RPMI7951 (cell line): Measurements from ENCODE around the gene KNDC1. TPM values are rescaled to one million over a fixed set of nuclear protein-coding genes. Genes with fewer than 3 reads are reported as not detected.

Experiments
- DNase-seq: peaks from one replicate; pipeline ENCODE4 v3.0.0-alpha.2; 2012; ENCODE audit warnings: low read depth
- total RNA-seq: library from RNA; depleted of rRNA; stranded (reverse); fragments of >200 nt; shearing (Covaris generic); gene quantifications from 2 replicates; pipeline ENCODE4 v1.2.3, GENCODE V29; 2014

The KNDC1 gene
- total RNA-seq, 1 experiment from 2014 or later: not detected

DNA sequence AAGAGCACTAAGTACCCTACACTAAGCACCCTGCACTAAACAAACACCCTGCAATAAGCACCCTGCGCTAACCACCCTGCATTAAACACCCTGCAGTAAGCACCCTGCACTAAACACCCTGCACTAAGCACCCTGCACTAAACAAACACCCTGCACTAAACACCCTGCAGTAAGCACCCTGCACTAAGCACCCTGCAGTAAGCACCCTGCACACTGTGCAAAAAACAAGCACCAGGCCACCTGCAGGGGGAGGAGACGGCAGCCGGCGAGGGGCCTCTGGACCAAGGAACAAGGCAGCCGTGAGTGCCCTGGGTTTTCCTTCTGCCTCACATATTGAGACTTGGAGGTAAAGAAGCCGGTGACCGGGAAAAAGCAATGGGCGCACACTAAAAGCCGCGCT, 30.2 kb downstream of the KNDC1 start:
- no peak for DNase-seq

DNA sequence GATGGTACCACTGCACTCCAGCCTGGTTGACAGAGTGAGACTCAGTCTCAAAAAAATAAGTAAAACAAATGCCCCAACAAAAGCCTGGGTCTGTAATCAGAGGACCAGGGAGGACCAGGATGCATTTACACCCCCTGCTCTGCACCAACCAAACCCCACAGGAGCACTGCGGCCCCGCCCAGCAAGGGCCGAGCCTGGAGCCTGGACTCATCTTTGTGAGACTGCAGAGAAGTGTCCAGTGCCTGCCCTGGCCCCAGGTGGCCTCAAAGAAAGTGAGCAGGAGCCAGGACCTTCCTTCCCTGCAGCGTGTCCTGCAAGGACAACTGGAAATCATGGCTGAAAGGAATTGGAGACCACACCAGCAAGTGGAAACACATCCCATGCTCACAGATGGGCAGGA, 31.6 kb downstream of the KNDC1 start:
- no peak for DNase-seq

DNA sequence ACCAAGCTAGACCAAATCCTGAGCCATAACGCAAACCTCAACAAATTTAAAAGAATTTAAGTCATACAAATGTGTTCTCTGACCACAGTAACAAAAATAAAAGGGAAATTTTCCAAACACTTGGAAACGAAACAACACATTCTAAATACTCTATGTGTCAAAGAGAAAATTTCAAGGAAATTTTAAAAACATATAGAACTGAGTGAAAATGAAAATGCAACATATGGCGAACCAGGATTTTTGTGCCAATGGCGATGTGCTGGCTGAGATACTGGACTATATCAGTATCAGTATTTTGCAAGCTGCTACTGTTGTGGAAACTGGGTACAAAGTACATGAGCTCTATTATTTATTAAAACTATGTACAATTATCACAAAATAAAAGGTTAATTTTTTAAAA, 34.1 kb downstream of the KNDC1 start:
- no peak for DNase-seq

DNA sequence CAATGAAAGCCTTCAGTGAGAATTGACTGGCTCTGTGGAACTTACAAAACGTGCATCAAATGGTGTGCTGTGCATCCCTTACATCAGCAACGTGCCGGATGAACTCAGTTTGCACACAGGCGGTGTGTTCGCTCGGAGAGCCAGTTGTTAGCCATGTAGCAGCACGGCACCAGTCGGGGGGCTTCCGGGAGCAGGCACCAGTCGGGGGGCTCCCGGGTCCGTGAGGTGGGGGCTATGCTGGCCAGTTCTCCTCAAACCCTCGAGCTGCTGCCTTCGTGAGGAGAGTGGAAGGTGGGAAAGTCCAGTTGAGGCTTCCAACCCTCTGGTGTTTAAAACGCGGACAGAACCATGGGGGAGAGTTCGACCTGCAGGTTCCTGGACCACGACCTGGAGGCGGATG, 35.1 kb downstream of the KNDC1 start:
- DNase-seq: no peak

DNA sequence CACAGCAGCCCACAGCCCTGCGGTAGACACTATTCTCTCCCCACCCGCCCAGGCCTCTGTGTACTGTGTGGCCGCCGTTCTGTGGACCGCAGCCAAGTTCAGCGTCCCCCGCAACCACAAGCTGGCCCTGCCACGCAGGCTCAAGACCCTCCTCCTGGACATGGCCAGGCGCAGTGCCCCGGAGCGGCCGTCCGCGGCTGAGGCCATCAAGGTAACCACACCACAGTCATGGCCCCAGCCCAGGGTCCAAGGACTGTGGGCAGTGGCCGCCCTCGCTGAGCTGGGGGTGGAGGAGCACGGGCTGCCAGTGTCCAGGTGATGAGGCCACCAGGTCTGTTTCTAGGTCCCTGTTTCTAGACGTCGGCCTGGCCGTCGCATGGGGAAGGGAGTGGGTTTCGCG, 35.6 kb downstream of the KNDC1 start:
- no peak for DNase-seq

DNA sequence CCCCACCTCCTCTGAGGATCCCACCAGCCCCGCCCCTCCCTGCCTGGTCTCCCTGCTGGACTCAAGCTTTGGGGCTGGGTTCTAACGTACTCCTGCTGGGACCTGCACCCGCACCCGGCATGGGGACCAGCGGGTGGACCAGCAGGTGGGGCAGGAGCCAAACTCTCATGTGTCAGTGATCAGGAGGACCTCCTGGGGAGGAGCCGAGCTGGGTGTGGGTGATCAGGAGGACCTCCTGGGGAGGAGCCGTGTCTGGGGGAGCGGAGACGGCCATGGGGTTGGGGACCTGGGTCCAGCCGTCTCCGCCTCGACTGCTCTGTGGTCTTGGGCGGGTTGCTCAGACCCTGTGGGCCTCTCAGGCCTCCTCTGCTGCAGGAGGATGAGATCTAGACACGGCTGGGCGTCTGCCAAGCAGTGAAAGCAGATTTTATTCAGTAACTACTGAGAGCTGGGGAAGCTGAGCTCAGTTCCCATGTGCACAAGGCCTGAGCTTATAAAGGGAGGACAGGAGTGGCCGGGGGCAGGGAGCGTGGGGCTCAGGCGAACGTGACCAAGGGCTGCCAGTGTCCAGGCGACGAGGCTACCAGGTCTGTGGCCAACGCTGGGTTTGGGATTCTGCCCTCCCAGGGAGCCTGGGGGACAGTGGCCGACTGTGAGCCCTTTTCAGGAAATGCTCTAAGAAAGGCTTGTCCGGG, 36.3 kb downstream of the KNDC1 start:
- no peak for DNase-seq

DNA sequence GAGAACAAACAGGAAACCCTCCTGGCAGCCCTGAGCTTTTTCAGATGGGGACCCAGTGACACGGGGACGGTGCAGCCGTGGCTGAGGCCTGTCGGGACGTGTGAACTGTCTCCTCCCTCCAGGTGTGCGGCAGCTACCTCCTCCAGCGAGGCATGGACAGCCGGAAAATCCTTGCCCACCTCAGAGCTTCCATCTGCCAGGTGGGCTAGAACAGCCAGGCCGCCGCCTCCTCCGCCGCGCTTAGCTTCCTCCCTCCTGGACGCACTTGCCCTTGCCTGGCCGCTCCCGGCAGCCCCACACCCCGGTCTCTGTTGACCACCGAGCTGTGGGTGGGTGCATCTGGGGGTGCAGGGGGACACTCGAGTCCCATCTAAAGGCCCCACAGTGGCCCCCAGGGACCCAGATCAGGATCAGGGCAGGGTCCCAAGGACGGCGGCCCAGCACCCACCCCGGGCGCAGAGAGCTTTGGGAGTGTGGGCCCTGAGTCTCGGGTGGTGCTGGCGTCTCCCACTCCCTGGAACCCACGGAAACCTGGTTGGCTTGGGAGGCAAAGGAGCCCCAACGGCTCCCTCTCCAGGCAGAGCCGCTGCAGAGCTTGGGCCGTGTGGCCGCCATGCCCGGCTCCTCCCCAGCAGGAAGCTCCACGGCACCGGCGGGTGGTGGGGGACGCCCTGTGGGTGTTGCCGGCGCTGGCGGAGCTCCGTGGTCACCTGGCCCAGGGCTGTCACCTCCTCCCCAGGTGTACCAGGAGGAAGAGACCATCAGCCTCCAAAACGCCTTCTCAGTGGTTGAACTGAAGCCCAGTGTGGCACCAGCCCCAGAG, 37.1 kb downstream of the KNDC1 start:
- no peak for DNase-seq

DNA sequence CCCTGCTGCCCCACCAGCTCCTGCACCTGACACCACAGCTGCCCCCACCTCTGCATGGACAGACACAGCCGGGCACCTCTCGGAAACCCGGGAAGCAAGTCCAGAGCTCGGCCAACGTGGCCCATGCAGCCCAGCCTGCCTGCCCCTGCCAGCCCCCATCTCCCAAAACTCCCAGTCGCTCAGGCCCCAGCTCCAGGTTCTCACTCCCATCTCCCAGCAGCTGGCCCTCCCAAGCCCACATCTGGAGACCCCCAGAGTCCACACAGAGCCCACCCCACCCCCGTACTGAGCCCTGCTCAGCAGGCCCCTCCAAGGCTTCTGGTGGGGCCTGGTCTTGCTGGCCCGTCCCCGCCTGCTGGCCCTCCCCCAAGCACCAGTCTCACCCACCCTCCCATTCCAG, 37.8 kb downstream of the KNDC1 start:
- DNase-seq: no peak

DNA sequence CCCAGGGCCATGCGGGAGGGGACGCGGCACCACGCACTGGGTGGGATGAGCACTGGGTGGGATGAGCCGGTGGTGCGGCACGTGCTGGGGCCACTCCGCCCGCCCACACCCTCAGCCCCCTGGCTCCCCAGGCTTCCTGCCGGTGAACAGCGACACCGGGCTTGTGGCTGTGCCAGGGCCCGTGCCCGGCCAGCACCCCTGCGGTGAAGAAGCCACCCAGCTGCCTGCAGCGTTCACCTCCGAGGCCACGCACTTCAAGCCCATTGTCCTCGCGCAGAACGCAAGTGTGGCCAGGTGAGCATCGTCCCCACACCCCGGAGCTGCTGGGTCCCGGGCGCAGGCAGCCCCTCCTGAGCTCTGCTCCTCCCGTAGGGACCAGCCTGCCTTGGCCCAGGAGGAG, 38.2 kb downstream of the KNDC1 start:
- no peak for DNase-seq

DNA sequence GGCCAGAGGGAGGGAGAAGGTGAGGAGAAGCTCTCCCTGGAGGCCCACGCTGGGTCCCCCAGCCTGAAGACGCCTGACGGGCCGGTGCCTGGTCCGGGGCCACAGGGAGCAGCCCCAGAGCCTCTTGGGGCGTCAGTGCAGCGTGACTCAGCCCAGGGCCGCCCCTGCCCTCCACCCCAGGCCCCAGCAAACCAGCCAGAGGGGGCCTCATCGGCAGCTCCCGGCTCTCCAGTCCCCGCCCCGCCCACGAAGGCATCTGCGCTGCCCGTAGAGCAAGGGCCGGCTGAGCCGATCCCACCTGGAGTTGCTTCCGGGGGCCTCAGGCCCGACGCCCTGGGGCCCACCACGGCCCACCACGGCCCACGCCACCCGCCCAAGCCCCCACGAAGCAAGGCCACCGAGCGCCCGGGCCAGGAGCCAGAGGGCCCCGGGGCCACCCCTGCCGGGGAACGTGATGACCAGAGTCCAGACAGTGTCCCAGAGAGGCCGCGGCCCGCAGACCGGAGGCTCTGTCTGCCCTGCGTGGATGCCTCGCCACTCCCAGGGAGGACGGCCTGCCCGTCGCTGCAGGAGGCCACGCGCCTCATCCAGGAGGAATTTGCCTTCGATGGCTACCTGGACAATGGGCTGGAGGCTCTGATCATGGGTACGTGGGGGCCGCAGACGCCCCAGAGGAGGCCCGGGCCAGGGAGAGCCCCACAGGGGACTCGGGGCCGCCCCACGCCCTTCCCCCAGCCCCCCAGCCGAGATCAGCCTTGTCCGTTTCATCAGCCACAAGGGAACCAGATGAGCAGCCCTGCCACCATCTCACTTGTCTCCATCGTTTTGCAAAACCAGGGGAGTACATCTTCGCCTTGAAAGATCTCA, 38.8 kb downstream of the KNDC1 start:
- no peak for DNase-seq

DNA sequence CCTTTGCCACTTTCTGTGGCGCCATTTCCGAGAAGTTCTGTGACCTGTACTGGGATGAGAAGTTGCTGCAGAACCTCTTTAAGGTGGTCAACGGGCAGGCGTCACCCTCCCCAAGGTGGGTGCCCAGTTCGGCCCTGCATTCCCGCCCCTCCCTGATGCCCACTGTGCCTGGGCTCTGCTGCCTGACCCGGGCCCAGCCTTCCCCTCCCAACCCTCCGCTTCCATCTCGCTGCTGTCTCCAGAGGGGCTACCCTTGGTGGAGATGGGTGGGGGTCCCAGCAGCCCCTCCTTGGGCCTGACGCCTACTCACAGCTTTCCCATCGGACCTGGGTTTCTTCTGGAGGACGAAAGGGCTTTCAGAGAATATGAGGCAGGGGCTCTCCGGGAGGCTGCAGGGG, 39.5 kb downstream of the KNDC1 start:
- DNase-seq: no peak

DNA sequence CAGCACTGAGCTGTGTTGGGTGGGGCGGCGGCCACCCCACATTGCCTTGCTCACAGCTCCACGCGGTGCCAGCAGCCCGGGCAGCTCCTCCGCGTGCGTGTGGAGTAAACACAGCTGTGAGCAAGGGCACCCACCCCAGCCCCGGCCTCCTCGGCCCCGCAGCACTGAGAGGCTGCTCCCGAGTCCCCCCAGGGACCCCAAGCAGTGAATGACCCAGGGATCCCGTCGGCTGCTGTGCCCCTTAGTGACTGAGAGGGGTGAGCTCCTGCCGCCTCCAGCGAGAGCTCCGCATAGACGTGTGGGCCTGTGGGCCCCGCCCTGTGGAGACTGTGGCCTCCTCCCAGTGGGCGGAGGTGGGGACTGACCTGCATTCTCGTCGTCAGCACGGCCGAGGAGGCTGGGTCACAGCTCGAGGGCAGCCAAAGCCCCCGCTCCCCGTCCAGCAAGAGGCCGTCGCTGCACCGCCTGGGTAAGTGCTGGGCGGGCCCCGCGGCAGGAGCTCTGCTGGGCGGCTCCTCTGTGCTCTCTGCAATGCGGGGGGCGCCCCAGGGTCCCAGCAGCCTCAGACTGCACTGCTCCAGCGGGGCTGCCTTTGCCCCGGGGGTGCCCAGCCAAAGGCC, 40.1 kb downstream of the KNDC1 start:
- no peak for DNase-seq

DNA sequence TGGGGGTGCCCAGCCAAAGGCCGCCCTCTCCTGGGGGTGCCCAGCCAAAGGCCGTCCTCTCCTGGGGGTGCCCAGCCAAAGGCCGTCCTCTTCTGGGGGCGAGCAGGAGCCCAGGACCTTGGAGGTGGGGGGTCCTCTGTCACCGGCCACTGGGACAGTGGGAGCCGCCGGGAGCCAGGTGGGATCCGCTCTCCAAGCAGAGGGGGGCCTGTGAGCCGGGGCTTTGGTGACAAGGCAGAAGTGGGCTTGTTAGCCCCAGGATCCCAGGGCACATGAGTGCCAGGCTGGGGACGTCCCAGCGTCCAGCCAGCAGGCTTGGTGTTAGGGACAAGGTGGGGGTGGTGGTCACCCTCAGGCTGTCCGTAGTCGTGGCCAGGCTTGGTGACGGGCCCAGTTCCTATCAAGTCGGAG, 40.6 kb downstream of the KNDC1 start:
- no peak for DNase-seq

DNA sequence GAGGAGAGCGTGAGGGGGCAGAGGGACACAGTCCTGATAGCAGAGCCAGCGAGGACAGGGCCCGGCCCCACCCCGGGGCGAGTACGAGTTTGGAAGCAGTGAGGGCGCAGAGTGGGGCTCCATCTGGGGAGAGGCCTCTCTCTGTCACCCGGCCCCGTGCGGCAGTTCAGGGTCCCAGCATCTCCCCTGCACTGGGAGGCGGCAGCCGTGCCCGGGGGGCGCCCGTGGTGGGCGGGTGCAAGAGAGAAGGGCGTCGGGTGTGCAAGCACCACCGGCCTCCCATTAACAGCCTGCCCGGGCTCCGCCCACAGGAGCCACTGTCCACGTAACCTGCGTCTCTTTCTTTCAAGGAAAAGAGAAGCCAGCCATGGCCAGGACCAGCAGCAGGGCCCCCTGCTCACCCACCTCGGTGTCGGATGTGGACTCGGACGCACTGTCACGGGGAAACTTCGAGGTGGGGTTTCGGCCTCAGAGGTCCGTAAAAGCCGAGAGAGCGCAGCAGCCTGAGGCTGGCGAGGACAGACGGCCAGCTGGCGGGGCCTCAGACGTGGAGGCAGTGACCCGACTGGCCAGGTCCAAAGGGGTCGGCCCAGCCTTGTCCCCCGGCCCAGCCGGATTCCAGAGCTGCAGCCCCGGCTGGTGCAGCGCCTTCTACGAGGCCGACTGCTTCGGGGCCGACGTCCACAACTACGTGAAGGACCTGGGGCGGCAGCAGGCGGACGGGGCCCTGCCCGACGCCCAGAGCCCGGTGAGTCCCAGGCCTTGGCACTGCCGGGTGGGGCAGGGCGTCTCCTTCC, 41.3 kb downstream of the KNDC1 start:
- DNase-seq: no peak

DNA sequence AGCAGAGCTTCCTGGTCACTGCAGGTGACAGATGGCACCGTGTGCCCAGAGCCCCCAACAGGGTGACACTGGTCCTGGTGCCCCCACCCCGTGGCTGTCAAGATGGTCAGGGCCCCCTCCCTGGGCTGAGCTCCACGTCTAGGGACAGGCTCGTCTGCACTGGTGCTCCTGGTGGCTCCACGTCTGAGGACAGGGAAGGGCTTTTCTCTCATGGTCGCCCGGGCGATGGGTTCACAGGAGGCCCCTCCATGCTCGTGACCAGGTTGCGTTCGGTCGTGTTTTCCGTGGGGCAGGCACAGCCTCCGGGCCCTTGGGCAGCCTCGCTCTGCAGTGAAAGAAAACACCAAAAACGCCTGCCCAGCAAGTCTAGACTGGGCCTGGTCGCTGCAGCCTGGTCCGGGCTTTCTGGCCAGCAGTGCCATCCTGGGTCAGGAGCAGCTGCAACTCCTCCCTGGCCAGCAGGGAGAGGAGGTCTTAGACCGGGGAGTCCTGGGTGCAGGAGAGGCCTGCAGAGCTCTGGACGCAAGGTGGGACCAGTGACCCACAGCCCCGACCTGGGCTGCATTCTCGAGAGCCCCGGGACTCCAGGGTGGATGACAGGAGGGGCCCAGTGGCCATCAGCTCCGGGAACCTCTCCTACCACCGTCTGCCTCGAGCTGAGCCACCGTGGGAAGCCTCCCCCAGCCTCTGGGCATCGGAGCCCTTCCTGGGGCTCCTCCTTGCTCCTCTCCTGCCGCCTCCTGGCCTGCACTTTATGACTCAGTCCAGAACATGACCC, 42.1 kb downstream of the KNDC1 start:
- DNase-seq: no peak

DNA sequence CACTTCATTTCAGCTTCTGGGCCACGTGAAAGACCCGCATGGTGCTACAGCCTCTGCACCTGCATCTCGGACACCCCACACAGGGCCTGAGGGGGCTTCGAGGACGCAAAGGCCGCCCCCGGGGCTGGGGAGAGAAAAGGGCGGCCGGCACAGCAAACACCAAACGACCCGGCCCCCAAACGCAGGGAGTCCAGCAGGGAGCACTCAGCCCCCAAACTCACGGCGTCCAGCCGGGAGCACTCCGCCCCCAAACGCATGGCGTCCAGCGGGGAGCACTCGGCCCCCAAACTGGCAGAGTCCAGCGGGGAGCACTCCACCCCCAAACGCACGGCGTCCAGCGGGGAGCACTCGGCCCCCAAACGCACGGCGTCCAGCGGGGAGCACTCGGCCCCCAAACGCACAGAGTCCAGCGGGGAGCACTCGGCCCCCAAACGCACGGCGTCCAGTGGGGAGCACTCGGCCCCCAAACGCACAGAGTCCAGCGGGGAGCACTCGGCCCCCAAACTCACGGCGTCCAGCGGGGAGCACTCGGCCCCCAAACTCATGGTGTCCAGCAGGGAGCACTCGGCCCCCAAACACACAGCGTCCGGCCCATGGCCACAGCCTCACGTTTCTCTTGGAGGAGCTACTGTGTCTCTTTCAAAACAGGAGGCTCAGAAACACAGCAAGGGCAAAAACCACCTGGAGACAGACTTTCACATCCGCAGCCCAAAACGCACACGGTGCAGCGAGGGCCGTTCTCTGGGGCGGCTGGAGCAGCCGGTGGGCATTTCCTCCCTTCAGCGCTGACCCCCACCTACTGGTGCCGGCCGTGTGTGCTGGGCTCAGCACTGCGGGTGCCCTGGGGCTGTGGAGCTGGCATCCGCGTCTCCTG, 43.0 kb downstream of the KNDC1 start:
- no peak for DNase-seq

DNA sequence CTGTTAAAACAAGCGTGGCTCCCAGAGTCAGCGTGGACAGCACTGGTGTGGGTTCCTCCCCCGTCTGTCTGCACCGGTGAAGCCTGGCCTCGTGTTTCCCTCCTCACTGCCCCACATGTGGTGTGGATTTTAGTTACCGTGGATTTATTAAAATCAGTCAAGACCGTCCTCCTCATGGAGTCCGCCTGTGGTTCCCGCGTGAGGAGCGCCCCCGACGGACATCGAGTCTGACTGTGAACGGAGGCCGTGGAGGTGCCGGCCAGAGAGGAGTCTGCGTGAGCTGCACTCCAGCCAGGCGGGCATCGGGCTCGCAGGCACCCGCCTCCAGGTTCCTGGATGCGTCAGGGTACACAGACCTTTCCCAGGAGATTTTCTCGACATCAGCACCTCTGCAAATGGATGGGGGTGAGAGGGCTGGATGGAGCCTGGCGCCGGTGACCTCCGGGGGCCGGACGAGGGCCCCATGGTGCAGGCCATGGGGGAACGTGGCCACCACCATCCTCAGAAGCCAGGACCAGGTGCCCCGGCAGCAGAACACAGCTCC, 43.7 kb downstream of the KNDC1 start:
- no peak for DNase-seq

DNA sequence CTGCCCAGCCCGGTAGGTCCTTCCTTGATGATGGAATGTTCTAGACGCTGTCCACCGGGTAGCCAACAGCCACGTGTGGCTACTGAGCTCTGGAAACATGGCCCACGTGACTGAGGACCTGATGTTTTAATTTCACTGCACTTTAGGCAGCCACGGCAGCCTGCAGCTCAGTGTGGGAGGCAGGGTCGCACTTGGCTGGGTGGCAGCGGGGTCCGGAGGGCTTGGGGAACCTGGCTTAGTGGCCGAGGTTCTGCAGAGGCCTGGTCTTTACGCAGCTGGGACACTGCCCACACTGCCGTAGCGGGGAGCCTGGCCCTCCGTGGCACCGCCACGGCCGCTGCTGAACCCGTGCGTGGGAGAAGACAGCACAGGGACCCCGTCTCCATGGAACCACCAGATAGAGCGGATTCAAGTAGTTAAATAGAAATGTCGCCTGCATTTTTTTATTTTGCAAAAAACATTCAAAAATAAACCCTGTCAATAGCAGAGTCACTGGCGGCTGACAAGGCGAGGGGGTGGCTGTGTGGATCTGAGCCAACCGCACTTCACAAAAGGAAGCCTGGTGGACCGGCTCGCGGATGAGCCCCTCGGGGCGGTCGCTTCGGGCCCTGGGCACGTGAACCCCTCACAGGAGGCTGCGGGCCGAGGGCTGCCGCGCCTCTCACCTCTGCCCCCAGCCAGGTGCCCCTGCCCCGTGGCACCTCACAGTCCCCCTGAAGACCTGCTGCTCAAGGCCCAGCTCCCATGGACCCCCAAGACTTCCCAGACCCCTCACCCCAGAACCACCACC, 44.4 kb downstream of the KNDC1 start:
- no peak for DNase-seq
